OCI-LY1 (cell line): ENCODE results near the gene RPRD1A.

Experiments
- EZH2 ChIP-seq: fragments of 200-600 bp; sonication (generic), shearing (Covaris generic); IDR thresholded peaks from 2 replicates; pipeline ENCODE4 v1.8.0; 2017; ENCODE audit warnings: borderline replicate concordance, mixed run types, mild to moderate bottlenecking, antibody characterized with exemption, low read length, moderate library complexity, mixed read lengths
- TF ChIP-seq, protein P1 (sequence below): fragments of 200-600 bp; sonication (generic), shearing (Covaris generic); IDR thresholded peaks from 2 replicates; pipeline ENCODE4 v1.5.1; 2017; ENCODE audit warnings: mild to moderate bottlenecking, antibody characterized with exemption, low read length, moderate library complexity, mixed read lengths

DNA sequence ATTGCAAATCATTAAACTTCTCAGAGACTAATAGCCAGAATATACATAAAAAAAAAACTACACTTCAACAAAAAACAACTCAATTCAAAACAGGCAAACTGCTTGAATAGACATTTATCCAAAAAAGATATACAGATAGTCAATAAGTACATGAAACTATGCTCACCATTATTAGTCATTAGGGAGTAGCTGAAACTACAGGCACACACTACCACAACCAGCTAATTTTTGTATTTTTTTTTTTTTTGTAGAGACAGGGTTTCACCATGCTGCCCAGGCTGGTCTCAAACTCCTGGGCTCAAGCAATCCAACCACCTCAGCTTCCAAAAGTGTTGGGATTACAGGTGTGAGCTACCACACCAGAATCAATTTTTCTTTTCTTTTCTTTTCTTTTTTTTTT is 16.9 kb downstream of the RPRD1A start:
- TF ChIP-seq, protein P1, sequence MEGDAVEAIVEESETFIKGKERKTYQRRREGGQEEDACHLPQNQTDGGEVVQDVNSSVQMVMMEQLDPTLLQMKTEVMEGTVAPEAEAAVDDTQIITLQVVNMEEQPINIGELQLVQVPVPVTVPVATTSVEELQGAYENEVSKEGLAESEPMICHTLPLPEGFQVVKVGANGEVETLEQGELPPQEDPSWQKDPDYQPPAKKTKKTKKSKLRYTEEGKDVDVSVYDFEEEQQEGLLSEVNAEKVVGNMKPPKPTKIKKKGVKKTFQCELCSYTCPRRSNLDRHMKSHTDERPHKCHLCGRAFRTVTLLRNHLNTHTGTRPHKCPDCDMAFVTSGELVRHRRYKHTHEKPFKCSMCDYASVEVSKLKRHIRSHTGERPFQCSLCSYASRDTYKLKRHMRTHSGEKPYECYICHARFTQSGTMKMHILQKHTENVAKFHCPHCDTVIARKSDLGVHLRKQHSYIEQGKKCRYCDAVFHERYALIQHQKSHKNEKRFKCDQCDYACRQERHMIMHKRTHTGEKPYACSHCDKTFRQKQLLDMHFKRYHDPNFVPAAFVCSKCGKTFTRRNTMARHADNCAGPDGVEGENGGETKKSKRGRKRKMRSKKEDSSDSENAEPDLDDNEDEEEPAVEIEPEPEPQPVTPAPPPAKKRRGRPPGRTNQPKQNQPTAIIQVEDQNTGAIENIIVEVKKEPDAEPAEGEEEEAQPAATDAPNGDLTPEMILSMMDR = no peak
- TF ChIP-seq EZH2 = no peak
